GM23338 (cell line): ENCODE data around the gene POMC. TPM values are rescaled to one million over a fixed set of nuclear protein-coding genes. Genes with fewer than 3 reads are reported as not detected.

Source experiments
- ATAC-seq: fragments of 200-7000 bp; cut with Tn5 transposase; 3 replicates; pipeline ENCODE4 v1.9.1; 2020
- DNase-seq: peaks from one replicate; pipeline ENCODE4 v3.0.0-alpha.2; 2015; ENCODE audit warnings: low spot score
- H2AFZ ChIP-seq: fragments of 200-600 bp; sonication (generic); 2 replicates; pipeline ENCODE4 v1.8.0; 2016; ENCODE audit warnings: antibody characterized with exemption, mild to moderate bottlenecking, moderate library complexity
- H3F3A ChIP-seq: fragments of 200-600 bp; sonication (generic); replicated peaks from 2 replicates; pipeline ENCODE4 v1.8.0; 2017; ENCODE audit warnings: antibody characterized with exemption, mixed run types, low read depth
- H3K27ac ChIP-seq: fragments of 200-600 bp; sonication (generic); 2 replicates; pipeline ENCODE4 v1.6.1; 2016; ENCODE audit warnings: low read depth
- H3K27me3 ChIP-seq: fragments of 200-600 bp; sonication (generic); 2 replicates; pipeline ENCODE4 v1.8.0; 2016; ENCODE audit warnings: mild to moderate bottlenecking, mixed run types, moderate library complexity; ENCODE audit not compliant: insufficient read depth
- H3K36me3 ChIP-seq: fragments of 200-600 bp; sonication (generic); 2 replicates; pipeline ENCODE4 v1.8.0; 2016; ENCODE audit warnings: mild to moderate bottlenecking; ENCODE audit not compliant: insufficient read depth
- H3K4me1 ChIP-seq: fragments of 200-600 bp; sonication (generic); 2 replicates; pipeline ENCODE4 v1.8.0; 2016; ENCODE audit warnings: mild to moderate bottlenecking, moderate library complexity; ENCODE audit not compliant: insufficient read depth
- H3K4me2 ChIP-seq: fragments of 200-600 bp; sonication (generic); 2 replicates; pipeline ENCODE4 v1.7.1; 2017; ENCODE audit warnings: mixed run types
- H3K4me3 ChIP-seq: fragments of 200-600 bp; sonication (generic); 2 replicates; pipeline ENCODE4 v1.6.1; 2016; ENCODE audit warnings: mixed run types
- H3K79me2 ChIP-seq: fragments of 200-600 bp; sonication (generic); replicated peaks from 2 replicates; pipeline ENCODE4 v1.8.0; 2017; ENCODE audit warnings: mild to moderate bottlenecking; ENCODE audit not compliant: insufficient read depth
- H3K9me2 ChIP-seq: fragments of 200-600 bp; sonication (generic); 2 replicates; pipeline ENCODE4 v1.8.0; 2017; ENCODE audit not compliant: insufficient read depth
- H4K20me1 ChIP-seq: fragments of 200-600 bp; sonication (generic); replicated peaks from 2 replicates; pipeline ENCODE4 v1.8.0; 2017; ENCODE audit warnings: mild to moderate bottlenecking; ENCODE audit not compliant: insufficient read depth
- H3K27ac Mint-ChIP-seq: 2 replicates; pipeline ENCODE4 v1.8.0; 2020; ENCODE audit warnings: inconsistent platforms, mild to moderate bottlenecking, moderate library complexity, mixed read lengths
- H3K27me3 Mint-ChIP-seq: 3 replicates; pipeline ENCODE4 v1.8.0; 2022; ENCODE audit warnings: low read depth, mild to moderate bottlenecking, moderate library complexity, mixed read lengths, inconsistent platforms; ENCODE audit not compliant: insufficient read depth, poor library complexity
- H3K36me3 Mint-ChIP-seq: 3 replicates; pipeline ENCODE4 v1.8.0; 2021; ENCODE audit warnings: low read depth, mild to moderate bottlenecking, inconsistent platforms, moderate library complexity, mixed read lengths
- H3K4me1 Mint-ChIP-seq: 3 replicates; pipeline ENCODE4 v1.8.0; 2020; ENCODE audit warnings: mild to moderate bottlenecking, inconsistent platforms, mixed read lengths
- H3K4me3 Mint-ChIP-seq: 3 replicates; pipeline ENCODE4 v1.8.0; 2021; ENCODE audit warnings: moderate library complexity, mild to moderate bottlenecking, inconsistent platforms, mixed read lengths
- H3K9me3 Mint-ChIP-seq: 3 replicates; pipeline ENCODE4 v1.8.0; 2020; ENCODE audit warnings: moderate library complexity, mild to moderate bottlenecking, inconsistent platforms, mixed read lengths
- CREB1 ChIP-seq: fragments of 250-450 bp; sonication (Bioruptor Pico); IDR thresholded peaks from 2 replicates; pipeline ENCODE4 v1.5.0; 2020; ENCODE audit warnings: low read depth, mild to moderate bottlenecking, moderate library complexity
- CTCF ChIP-seq, 2 experiments: fragments of 200-600 bp in 1 of 2; sonication (generic) in 1 of 2; conservative IDR thresholded peaks; 2 replicates each; pipeline versions ENCODE4 v1.5.1 to v1.6.1; 2016 to 2017; ENCODE audit warnings: antibody characterized with exemption in 2 of 2, low read depth in 2 of 2, mild to moderate bottlenecking in 2 of 2, moderate library complexity in 1 of 2
- ETS1 ChIP-seq: IDR thresholded peaks from 2 replicates; pipeline ENCODE4 v1.6.1; 2016; ENCODE audit warnings: antibody characterized with exemption
- EZH2 ChIP-seq: fragments of 200-600 bp; sonication (generic); IDR thresholded peaks from one replicate; pipeline ENCODE4 v1.8.0; 2017; ENCODE audit warnings: antibody characterized with exemption, mild to moderate bottlenecking, low read depth; ENCODE audit not compliant: unreplicated experiment
- EZH2phosphoT487 ChIP-seq: fragments of 200-600 bp; sonication (generic); IDR thresholded peaks from one replicate; pipeline ENCODE4 v1.8.1; 2018; ENCODE audit warnings: antibody characterized with exemption; ENCODE audit not compliant: unreplicated experiment
- JUNB ChIP-seq: IDR thresholded peaks from one replicate; pipeline ENCODE4 v1.6.1; 2016; ENCODE audit warnings: antibody characterized with exemption; ENCODE audit not compliant: unreplicated experiment
- NANOG ChIP-seq: IDR thresholded peaks from 2 replicates; pipeline ENCODE4 v1.6.1; 2016; ENCODE audit warnings: antibody characterized with exemption, borderline replicate concordance
- POLR2AphosphoS5 ChIP-seq: IDR thresholded peaks from 2 replicates; pipeline ENCODE4 v1.6.1; 2016; ENCODE audit warnings: antibody characterized with exemption, low read depth
- REST ChIP-seq: IDR thresholded peaks from one replicate; pipeline ENCODE4 v1.6.1; 2018; ENCODE audit warnings: antibody characterized with exemption; ENCODE audit not compliant: unreplicated experiment
- STAT1 ChIP-seq: IDR thresholded peaks from one replicate; pipeline ENCODE4 v1.6.1; 2016; ENCODE audit warnings: antibody characterized with exemption; ENCODE audit not compliant: unreplicated experiment
- ZNF114 ChIP-seq: fragments of 250-450 bp; sonication (Bioruptor Pico); IDR thresholded peaks from 2 replicates; pipeline ENCODE4 v1.5.0; 2020; ENCODE audit warnings: mild to moderate bottlenecking, moderate library complexity
- ZNF331 ChIP-seq: fragments of 250-450 bp; sonication (Bioruptor Pico); IDR thresholded peaks from 2 replicates; pipeline ENCODE4 v1.5.0; 2020; ENCODE audit warnings: low read depth, mild to moderate bottlenecking, moderate library complexity
- ZNF462 ChIP-seq: fragments of 250-450 bp; sonication (Bioruptor Pico); IDR thresholded peaks from 2 replicates; pipeline ENCODE4 v1.5.0; 2020; ENCODE audit warnings: mild to moderate bottlenecking, moderate library complexity
- polyA plus RNA-seq: library from polyadenylated mRNA; unstranded; fragments of >200 nt; fragmentation: Nextera tagmentation; extraction: Ambion mirVana; gene quantifications from 2 replicates; pipeline ENCODE4 v1.2.1, GENCODE V29; 2016
- total RNA-seq: library from RNA; depleted of rRNA; stranded (reverse); fragments of >200 nt; shearing (Covaris generic); gene quantifications from 2 replicates; pipeline ENCODE4 v1.2.3, GENCODE V29; 2014

The POMC gene
- total and polyA plus RNA-seq, 2 experiments from 2014 or later: 8.5 to 12.3 TPM

GRCh38 chr2:25184254-25184653 lies 15.9 kb upstream of the POMC start:
- no peak for DNase-seq
- Histone ChIP-seq H3K4me3 (no peak overlapping the region), H3K9me2 (no peaks in the 10 kb centered on the region), H3K4me2 (no peak overlapping the region), H3K4me1 (no peaks in the 10 kb centered on the region), H3K27me3 (no peaks in the 10 kb centered on the region), H3K36me3 (no peaks in the 10 kb centered on the region), H3K79me2 (no peaks in the 10 kb centered on the region), H4K20me1 (no peaks in the 10 kb centered on the region), H3K27ac (no peak overlapping the region), H2AFZ (peak overlapping the region; percentile 39; the same call in 1 of the 2 replicates), H3F3A (no peaks in the 10 kb centered on the region)
- H3K4me1 Mint-ChIP-seq: no peaks in the 10 kb centered on the region; the same call in 2 of the 3 replicates
- no peak overlapping the region for H3K27ac Mint-ChIP-seq
- H3K36me3 Mint-ChIP-seq: no peaks in the 10 kb centered on the region
- no peaks in the 10 kb centered on the region; the same call in 2 of the 3 replicates for H3K9me3 Mint-ChIP-seq
- peaks cover 5% of the 10 kb centered on the region for H3K27me3 Mint-ChIP-seq
- no peak for ATAC-seq
- TF ChIP-seq JUNB (no peak), ZNF114 (CRISPR knock-in tag) (no peak), NANOG (no peak), ZNF331 (CRISPR knock-in tag) (no peak), ETS1 (no peak), CTCF (conservative IDR thresholded peaks at IDR 0.05; ENCODE audit: low read depth in 2 of 2) (no peak), POLR2AphosphoS5 (no peak), EZH2 (no peak), CREB1 (CRISPR knock-in tag) (no peak), ZNF462 (CRISPR knock-in tag) (no peak), REST (no peak), EZH2phosphoT487 (no peak), STAT1 (no peak)
- H3K4me3 Mint-ChIP-seq: no peak overlapping the region
